HUES48 (cell line): ENCODE results near the gene CMSS1.
"Not testable (repeated sequence)": the region's sequence is repeated elsewhere in the genome, so short reads cannot be mapped to it uniquely, and the experiment has no call there.

Experiments used
- H3K27ac ChIP-seq: one replicate; pipeline ENCODE4 v1.7.0; 2013; ENCODE audit warnings: low read depth, low read length, inconsistent platforms
- H3K27me3 ChIP-seq: 2 replicates; pipeline ENCODE4 v1.6.1; 2013; ENCODE audit warnings: mild to moderate bottlenecking, low read length; ENCODE audit not compliant: control insufficient read depth, insufficient read depth
- H3K36me3 ChIP-seq: 2 replicates; pipeline ENCODE4 v1.6.1; 2013; ENCODE audit warnings: low read length; ENCODE audit not compliant: control insufficient read depth, insufficient read depth
- H3K4me1 ChIP-seq: 2 replicates; pipeline ENCODE4 v1.6.1; 2013; ENCODE audit warnings: mild to moderate bottlenecking, low read length; ENCODE audit not compliant: control insufficient read depth, insufficient read depth
- H3K4me3 ChIP-seq: 2 replicates; pipeline ENCODE4 v1.5.1; 2013; ENCODE audit warnings: mild to moderate bottlenecking, low read depth, low read length
- H3K9ac ChIP-seq: 2 replicates; pipeline ENCODE4 v1.6.1; 2013; ENCODE audit warnings: mild to moderate bottlenecking, low read depth, low read length, moderate library complexity
- H3K9me3 ChIP-seq: 2 replicates; pipeline ENCODE4 v1.6.1; 2013; ENCODE audit warnings: low read length; ENCODE audit not compliant: control insufficient read depth, insufficient read depth

CMSS1 gene

GRCh38 chr3:100226712-100227429 lies 409.2 kb downstream of the CMSS1 start:
- H3K36me3 ChIP-seq: no peaks in the 10 kb centered on the region
- no peaks in the 10 kb centered on the region for H3K27me3 ChIP-seq

DNA sequence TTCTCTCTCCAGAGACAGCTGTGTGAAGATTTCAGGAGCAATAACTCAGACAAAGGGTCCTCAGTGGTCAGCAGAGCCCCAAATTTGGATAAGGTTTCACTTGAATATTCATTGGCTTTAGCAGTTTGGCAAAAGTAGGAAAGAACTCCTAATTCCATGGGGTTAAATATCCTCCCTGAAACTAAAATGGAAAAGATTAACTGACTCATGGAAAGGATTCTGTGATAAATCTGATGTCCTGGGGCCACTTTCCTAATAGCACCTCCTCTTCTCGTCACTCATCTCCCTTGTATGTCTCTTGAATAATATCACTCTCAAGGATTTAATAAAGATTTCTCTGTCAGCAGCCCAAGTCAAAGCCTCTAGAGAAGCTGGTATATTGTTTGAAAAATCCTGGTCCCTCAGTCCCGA lies 409.9 kb downstream of the CMSS1 start:
- no peaks in the 10 kb centered on the region for H3K9me3 ChIP-seq
- no peak overlapping the region for H3K4me3 ChIP-seq
- H3K27ac ChIP-seq: no peak overlapping the region
- H3K4me1 ChIP-seq: no peaks in the 10 kb centered on the region
- no peaks in the 10 kb centered on the region for H3K27me3 ChIP-seq
- H3K36me3 ChIP-seq: no peaks in the 10 kb centered on the region
- H3K9ac ChIP-seq: no peak overlapping the region

More at GRCh38 chr3:100226712-100227429, 409.2 kb downstream of the CMSS1 start:
- Histone ChIP-seq H3K27ac (no peak overlapping the region), H3K4me1 (no peaks in the 10 kb centered on the region), H3K9me3 (no peaks in the 10 kb centered on the region), H3K9ac (no peak overlapping the region), H3K4me3 (no peak overlapping the region)

DNA sequence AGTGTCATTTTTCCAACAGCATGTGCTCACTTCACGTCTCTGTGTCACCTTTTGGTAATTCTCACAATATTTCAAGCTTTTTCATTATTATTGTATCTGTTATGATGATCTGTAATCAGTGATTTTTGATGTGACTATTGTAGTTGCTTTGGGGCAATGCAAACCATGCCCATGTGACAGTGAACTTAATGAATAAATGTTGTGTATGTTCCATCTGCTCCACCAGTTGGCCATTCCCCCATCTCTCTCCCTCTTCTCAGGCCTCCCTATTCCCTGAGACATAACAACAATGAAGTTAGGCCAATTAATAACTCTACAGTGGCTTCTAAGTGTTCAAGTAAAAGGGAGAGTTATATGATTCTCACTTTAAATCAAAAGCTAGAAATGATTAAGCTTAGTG lies 410.6 kb downstream of the CMSS1 start:
- Histone ChIP-seq H3K4me3 (no peak overlapping the region), H3K9ac (no peak overlapping the region), H3K27me3 (no peaks in the 10 kb centered on the region), H3K9me3 (no peaks in the 10 kb centered on the region), H3K36me3 (no peaks in the 10 kb centered on the region), H3K4me1 (peaks cover 4% of the 10 kb centered on the region), H3K27ac (no peak overlapping the region)

- H3K27ac ChIP-seq, H3K9me3 ChIP-seq, H3K27me3 ChIP-seq, H3K9ac ChIP-seq, H3K36me3 ChIP-seq, H3K4me1 ChIP-seq, H3K4me3 ChIP-seq: not testable (repeated sequence)
Measured at GRCh38 chr3:100229188-100229587, 411.5 kb downstream of the CMSS1 start.

- no peak overlapping the region for H3K9ac ChIP-seq
- no peaks in the 10 kb centered on the region for H3K27me3 ChIP-seq
- no peak overlapping the region for H3K27ac ChIP-seq
- H3K4me1 ChIP-seq: peaks cover 9% of the 10 kb centered on the region
- H3K4me3 ChIP-seq: no peak overlapping the region
- no peaks in the 10 kb centered on the region for H3K36me3 ChIP-seq
- no peaks in the 10 kb centered on the region for H3K9me3 ChIP-seq
Measured at GRCh38 chr3:100230710-100231109, 413.0 kb downstream of the CMSS1 start.
